GM12873 (cell line): Measurements from ENCODE around the gene TREML4.

Source experiments
- TF ChIP-seq, protein P1 (sequence below): IDR thresholded peaks from 2 replicates; pipeline ENCODE4 v1.5.1; 2012; ENCODE audit warnings: low read depth, mild to moderate bottlenecking, moderate library complexity, low read length, control low read depth; ENCODE audit not compliant: insufficient read depth; ENCODE audit errors: missing control alignments

Gene TREML4

GRCh38 chr6:41197234-41197633 is 30.9 kb upstream of the TREML4 start:
- TF ChIP-seq, protein P1, sequence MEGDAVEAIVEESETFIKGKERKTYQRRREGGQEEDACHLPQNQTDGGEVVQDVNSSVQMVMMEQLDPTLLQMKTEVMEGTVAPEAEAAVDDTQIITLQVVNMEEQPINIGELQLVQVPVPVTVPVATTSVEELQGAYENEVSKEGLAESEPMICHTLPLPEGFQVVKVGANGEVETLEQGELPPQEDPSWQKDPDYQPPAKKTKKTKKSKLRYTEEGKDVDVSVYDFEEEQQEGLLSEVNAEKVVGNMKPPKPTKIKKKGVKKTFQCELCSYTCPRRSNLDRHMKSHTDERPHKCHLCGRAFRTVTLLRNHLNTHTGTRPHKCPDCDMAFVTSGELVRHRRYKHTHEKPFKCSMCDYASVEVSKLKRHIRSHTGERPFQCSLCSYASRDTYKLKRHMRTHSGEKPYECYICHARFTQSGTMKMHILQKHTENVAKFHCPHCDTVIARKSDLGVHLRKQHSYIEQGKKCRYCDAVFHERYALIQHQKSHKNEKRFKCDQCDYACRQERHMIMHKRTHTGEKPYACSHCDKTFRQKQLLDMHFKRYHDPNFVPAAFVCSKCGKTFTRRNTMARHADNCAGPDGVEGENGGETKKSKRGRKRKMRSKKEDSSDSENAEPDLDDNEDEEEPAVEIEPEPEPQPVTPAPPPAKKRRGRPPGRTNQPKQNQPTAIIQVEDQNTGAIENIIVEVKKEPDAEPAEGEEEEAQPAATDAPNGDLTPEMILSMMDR = no peak

- TF ChIP-seq, protein P1 = no peak
Measured at GRCh38 chr6:41199552-41200246, 28.4 kb upstream of the TREML4 start.

DNA sequence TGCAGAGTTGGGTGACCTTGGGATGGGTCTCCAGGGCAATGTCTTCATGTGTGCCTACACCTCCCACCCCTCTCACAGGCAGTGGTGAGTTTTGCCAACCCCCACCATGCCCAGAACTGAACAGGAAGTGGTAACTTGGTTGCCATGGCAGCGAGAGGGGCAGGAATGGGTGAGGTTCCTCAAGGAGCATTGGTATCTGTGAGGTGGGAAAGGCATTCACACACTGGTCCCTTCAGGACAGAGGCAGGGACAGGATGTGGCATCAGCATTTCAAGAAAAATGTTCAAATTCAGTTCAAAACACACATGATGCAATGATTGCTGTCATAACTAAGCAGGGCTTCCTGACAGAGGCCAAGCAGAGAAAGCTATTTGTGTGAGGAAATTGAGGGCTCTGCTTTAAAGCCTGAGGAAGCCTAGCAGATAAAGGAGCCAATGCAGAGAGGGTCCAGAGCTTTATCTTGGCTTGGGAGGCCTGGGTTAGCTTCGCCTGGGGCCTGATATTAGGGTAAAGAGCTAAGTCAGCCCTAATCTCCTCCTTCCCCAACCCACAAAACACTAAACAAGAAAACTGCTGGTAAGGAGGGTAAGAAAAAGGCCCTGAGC is 27.8 kb upstream of the TREML4 start:
- TF ChIP-seq, protein P1 = no peak

DNA sequence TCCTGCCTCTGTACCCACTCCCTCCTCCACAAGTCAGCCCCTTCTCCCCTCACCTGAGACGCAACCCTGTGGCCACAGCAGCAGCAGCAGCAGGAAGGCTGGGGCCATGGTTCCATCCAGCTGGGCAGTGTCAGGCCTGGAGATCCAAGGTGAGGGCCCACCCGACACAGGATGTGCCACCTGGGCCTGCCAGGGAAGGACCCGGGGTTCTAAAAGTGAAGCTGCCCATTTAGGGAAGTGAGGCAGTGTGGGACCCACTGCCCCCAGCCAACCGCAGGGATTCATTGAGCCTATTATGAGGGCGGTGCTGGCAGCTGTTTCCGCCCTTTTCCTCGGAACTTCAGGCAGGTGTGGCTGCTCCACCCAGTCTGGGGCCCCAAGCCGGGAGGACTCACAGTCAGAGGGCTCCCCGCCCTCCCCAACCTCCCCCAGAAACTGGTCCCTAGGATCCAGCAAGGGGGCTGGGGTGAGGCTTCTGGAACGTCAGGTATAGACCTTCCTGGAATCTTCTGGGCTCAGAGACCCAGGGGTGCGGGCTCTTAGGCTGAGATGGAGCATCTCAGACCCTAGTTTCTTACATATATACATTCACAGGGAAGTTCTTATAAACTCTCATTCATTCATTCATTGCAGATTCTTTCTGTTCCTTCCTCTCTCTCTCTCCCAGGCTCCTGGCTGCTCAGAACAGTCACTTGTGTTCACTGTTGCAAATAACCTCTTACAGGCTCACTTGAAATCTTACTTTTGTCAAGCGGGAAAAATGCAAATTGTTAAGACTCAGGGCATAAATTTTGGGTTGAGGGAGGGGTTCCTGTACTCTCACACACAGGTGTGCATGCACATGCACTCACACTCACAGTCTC is 27.0 kb upstream of the TREML4 start, which contains the start of gene TREML2:
Gene TREML2 (minus strand): TSS at position 249 of the 863 bp plus-strand sequence. CDS start 141 bp downstream, at position 108.
- TF ChIP-seq, protein P1 = no peak

- TF ChIP-seq, protein P1 = no peak
Measured at GRCh38 chr6:41201764-41202173, 26.4 kb upstream of the TREML4 start.

DNA sequence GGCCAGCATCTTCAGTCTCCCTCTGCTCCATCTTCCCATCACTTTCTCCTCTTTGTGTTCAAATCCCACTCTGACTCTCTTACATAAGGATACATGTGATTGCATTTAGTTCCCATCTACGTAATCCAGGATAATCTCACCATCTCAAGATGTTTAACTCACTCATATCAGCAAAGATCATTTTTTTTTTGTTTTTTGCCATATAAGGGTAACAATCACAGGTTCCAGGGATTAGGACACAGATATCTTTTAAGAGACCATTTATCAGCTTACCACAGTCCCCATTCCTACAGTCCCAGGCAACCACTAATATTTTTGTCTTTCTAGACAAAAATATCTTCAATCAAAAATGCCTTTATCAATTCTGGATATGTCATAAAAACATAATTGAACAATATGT is 24.0 kb upstream of the TREML4 start:
- TF ChIP-seq, protein P1 = no peak
